GM12878 (cell line): ENCODE results near the gene PDGFD. TPM values are rescaled to one million over a fixed set of nuclear protein-coding genes. Genes with fewer than 3 reads are reported as not detected.

Source experiments
- E2F4 ChIP-seq: IDR thresholded peaks from 2 replicates; pipeline ENCODE4 v1.6.1; 2012; ENCODE audit warnings: low read depth, low read length, improper control_type of control experiment
- IRF5 ChIP-seq: fragments of 450-650 bp; IDR thresholded peaks from 2 replicates; pipeline ENCODE4 v1.6.1; 2017; ENCODE audit warnings: borderline replicate concordance
- KLF5 ChIP-seq: fragments of 450-650 bp; IDR thresholded peaks from 2 replicates; pipeline ENCODE4 v1.6.1; 2014; ENCODE audit warnings: mild to moderate bottlenecking; ENCODE audit not compliant: partially characterized antibody
- PAX8 ChIP-seq: fragments of 450-650 bp; IDR thresholded peaks from 2 replicates; pipeline ENCODE4 v1.6.1; 2017; ENCODE audit warnings: mild to moderate bottlenecking, moderate library complexity
- SREBF2 ChIP-seq: IDR thresholded peaks from 2 replicates; pipeline ENCODE4 v1.6.1; 2012; ENCODE audit warnings: mild to moderate bottlenecking, low read length
- ZNF687 ChIP-seq: fragments of 450-650 bp; IDR thresholded peaks from 2 replicates; pipeline ENCODE4 v1.6.1; 2017; ENCODE audit warnings: mild to moderate bottlenecking, moderate library complexity
- polyA plus RNA-seq, 11 experiments: library from polyadenylated mRNA; depleted of rRNA in 4 of 11; unstranded in 6 of 11; stranded (reverse) in 5 of 11; fragments of >200 nt; fragmentation: Nextera tagmentation in 4 of 11; fragmentation: Illumina TruSeq in 1 of 11; extraction: Ambion mirVana in 4 of 11; extraction: Trizol in 1 of 11; gene quantifications; 1 replicate in 1 of 11; 2 replicates in 10 of 11; pipeline versions ENCODE4 v1.2.1 to v1.2.3, GENCODE V29; 2011 to 2016; ENCODE audit warnings: inconsistent platforms in 2 of 11, missing spikeins in 2 of 11, low read depth in 1 of 11
- total RNA-seq, 4 experiments: library from RNA; depleted of rRNA in 3 of 4; stranded (reverse); fragments of >200 nt in 3 of 4; fragmentation: Illumina TruSeq in 1 of 4; extraction: Trizol in 1 of 4; gene quantifications; 2 replicates each; pipeline versions ENCODE4 v1.2.1 to v1.2.3, GENCODE V29; 2013 to 2021
- TF ChIP-seq, protein P1 (sequence below): fragments of 450-650 bp; IDR thresholded peaks from 2 replicates; pipeline ENCODE4 v1.6.1; 2018; ENCODE audit warnings: mild to moderate bottlenecking, low read depth, moderate library complexity; ENCODE audit not compliant: partially characterized antibody

The PDGFD gene
- total and polyA plus RNA-seq, 10 of the 15 experiments (the other 5 are each of a cell fraction or from before 2014, with no cell fraction given): 0.05 to 0.13 TPM; not detected in 8

DNA sequence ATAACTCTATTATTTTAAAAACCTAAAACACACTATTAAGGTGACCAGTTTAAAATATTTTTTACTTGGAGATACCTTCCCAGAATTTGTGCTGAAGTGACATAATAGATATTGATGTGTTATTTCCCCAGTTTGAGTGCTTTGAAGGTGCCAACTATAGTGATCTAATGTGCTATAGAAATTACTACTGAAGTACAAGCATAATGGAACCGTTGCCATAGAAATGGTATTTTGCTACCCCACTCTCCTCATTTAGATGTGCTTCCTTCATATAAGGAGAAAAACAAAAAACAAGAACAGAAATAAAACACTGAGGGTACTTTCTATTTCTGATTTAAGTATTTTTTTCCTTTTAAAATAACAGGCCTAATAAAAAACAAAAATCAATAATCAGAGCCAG is 108.4 kb downstream of the PDGFD start (continued):
- TF ChIP-seq E2F4 (no peak), IRF5 (no peak), KLF5 (no peak), PAX8 (no peak), SREBF2 (no peak), ZNF687 (no peak)
- TF ChIP-seq, protein P1, sequence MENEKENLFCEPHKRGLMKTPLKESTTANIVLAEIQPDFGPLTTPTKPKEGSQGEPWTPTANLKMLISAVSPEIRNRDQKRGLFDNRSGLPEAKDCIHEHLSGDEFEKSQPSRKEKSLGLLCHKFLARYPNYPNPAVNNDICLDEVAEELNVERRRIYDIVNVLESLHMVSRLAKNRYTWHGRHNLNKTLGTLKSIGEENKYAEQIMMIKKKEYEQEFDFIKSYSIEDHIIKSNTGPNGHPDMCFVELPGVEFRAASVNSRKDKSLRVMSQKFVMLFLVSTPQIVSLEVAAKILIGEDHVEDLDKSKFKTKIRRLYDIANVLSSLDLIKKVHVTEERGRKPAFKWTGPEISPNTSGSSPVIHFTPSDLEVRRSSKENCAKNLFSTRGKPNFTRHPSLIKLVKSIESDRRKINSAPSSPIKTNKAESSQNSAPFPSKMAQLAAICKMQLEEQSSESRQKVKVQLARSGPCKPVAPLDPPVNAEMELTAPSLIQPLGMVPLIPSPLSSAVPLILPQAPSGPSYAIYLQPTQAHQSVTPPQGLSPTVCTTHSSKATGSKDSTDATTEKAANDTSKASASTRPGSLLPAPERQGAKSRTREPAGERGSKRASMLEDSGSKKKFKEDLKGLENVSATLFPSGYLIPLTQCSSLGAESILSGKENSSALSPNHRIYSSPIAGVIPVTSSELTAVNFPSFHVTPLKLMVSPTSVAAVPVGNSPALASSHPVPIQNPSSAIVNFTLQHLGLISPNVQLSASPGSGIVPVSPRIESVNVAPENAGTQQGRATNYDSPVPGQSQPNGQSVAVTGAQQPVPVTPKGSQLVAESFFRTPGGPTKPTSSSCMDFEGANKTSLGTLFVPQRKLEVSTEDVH: no peak
